IMR-90 (cell line): ENCODE results near the gene DACH1. TPM values are rescaled to one million over a fixed set of nuclear protein-coding genes. Genes with fewer than 3 reads are reported as not detected.

Experiments
- ATAC-seq: fragments of 200-7000 bp; cut with Tn5 transposase; 2 replicates; pipeline ENCODE4 v1.9.1; 2020; ENCODE audit warnings: low read depth, mild to moderate bottlenecking, moderate library complexity
- BruUV-seq: library from RNA; stranded (reverse); fragments of 400-500 nt; replicated peaks from 2 replicates; lab custom pipeline; 2021; lab: Mats Ljungman, UMichigan
- CTCF ChIA-PET: fragments of 300-600 bp; formaldehyde crosslinking; extraction: SDS; loops from one replicate; lab custom pipeline; 2021; ENCODE audit warnings: antibody characterized with exemption; lab: Yijun Ruan, JAX
- POLR2A ChIA-PET: fragments of 300-600 bp; sonication (Branson Sonifier 250); formaldehyde crosslinking; loops from one replicate; lab custom pipeline; 2022; ENCODE audit warnings: antibody characterized with exemption; ENCODE audit not compliant: unreplicated experiment; lab: Charles Lee
- DNase-seq: peaks from one replicate; pipeline ENCODE4 v3.0.0; 2013
- H2AFZ ChIP-seq: replicated peaks from 2 replicates; pipeline ENCODE3; 2013; ENCODE audit warnings: low read length, mild to moderate bottlenecking; ENCODE audit not compliant: poor library complexity
- H2AK5ac ChIP-seq: 2 replicates; pipeline ENCODE4 v1.6.1; 2013; ENCODE audit warnings: low read depth, low read length, inconsistent platforms
- H2AK9ac ChIP-seq: replicated peaks from 2 replicates; pipeline ENCODE3; 2013; ENCODE audit warnings: mild to moderate bottlenecking, low read depth, low read length, moderate library complexity; ENCODE audit not compliant: poor library complexity
- H2BK120ac ChIP-seq: 2 replicates; pipeline ENCODE4 v1.6.1; 2013; ENCODE audit warnings: low read depth, low read length, inconsistent platforms
- H2BK15ac ChIP-seq: 3 replicates; pipeline ENCODE4 v1.6.1; 2013; ENCODE audit warnings: low read depth, low read length, inconsistent platforms
- H2BK20ac ChIP-seq: 2 replicates; pipeline ENCODE4 v1.6.1; 2013; ENCODE audit warnings: low read depth, mild to moderate bottlenecking, inconsistent platforms, low read length, moderate library complexity
- H2BK5ac ChIP-seq: 2 replicates; pipeline ENCODE4 v1.6.1; 2013; ENCODE audit warnings: mild to moderate bottlenecking, low read depth, low read length, inconsistent platforms; ENCODE audit not compliant: poor library complexity, severe bottlenecking
- H3K14ac ChIP-seq: replicated peaks from 2 replicates; pipeline ENCODE4 v1.6.1; 2013; ENCODE audit warnings: low read depth, low read length, inconsistent platforms
- H3K18ac ChIP-seq: 2 replicates; pipeline ENCODE4 v1.6.1; 2013; ENCODE audit warnings: low read depth, low read length, control low read depth
- H3K23ac ChIP-seq: 2 replicates; pipeline ENCODE4 v1.6.1; 2013; ENCODE audit warnings: low read depth, low read length, inconsistent platforms
- H3K27ac ChIP-seq: 2 replicates; pipeline ENCODE4 v1.5.1; 2013; ENCODE audit warnings: mild to moderate bottlenecking, control low read depth, low read length; ENCODE audit not compliant: insufficient read depth
- H3K27me3 ChIP-seq: 2 replicates; pipeline ENCODE4 v1.6.1; 2013; ENCODE audit warnings: low read length; ENCODE audit not compliant: control insufficient read depth, insufficient read depth
- H3K36me3 ChIP-seq: 2 replicates; pipeline ENCODE4 v1.6.1; 2013; ENCODE audit warnings: low read length, mixed read lengths; ENCODE audit not compliant: control insufficient read depth, insufficient read depth
- H3K4ac ChIP-seq: 2 replicates; pipeline ENCODE4 v1.6.1; 2013; ENCODE audit warnings: low read depth, low read length, inconsistent platforms
- H3K4me1 ChIP-seq: 2 replicates; pipeline ENCODE4 v1.6.1; 2013; ENCODE audit warnings: low read length, mixed read lengths; ENCODE audit not compliant: control insufficient read depth, insufficient read depth
- H3K4me2 ChIP-seq: 2 replicates; pipeline ENCODE4 v1.6.1; 2013; ENCODE audit warnings: low read depth, mild to moderate bottlenecking, control low read depth, low read length, moderate library complexity
- H3K4me3 ChIP-seq: 2 replicates; pipeline ENCODE4 v1.5.1; 2013; ENCODE audit warnings: low read depth, mild to moderate bottlenecking, control low read depth, low read length, moderate library complexity; ENCODE audit not compliant: insufficient read depth
- H3K56ac ChIP-seq: 2 replicates; pipeline ENCODE4 v1.6.1; 2013; ENCODE audit warnings: low read length, inconsistent platforms; ENCODE audit not compliant: insufficient read depth; ENCODE audit errors: extremely low read depth
- H3K79me1 ChIP-seq, 2 experiments: 2 replicates each; pipeline ENCODE4 v1.6.1; 2013; ENCODE audit warnings: low read length in 2 of 2, inconsistent platforms in 1 of 2, low read depth in 1 of 2
- H3K9ac ChIP-seq: 2 replicates; pipeline ENCODE4 v1.6.1; 2013; ENCODE audit warnings: low read depth, low read length, control low read depth
- H3K9me1 ChIP-seq: 2 replicates; pipeline ENCODE4 v1.6.1; 2013; ENCODE audit warnings: low read length, inconsistent platforms; ENCODE audit not compliant: insufficient read depth
- H3K9me3 ChIP-seq: 2 replicates; pipeline ENCODE4 v1.6.1; 2013; ENCODE audit warnings: low read length; ENCODE audit not compliant: control insufficient read depth, insufficient read depth
- H4K20me1 ChIP-seq: 2 replicates; pipeline ENCODE4 v1.6.1; 2013; ENCODE audit warnings: low read length, inconsistent platforms; ENCODE audit not compliant: insufficient read depth
- H4K5ac ChIP-seq: 2 replicates; pipeline ENCODE4 v1.6.1; 2013; ENCODE audit warnings: mild to moderate bottlenecking, low read depth, low read length, control low read depth
- H4K8ac ChIP-seq, 2 experiments: 2 replicates each; pipeline ENCODE4 v1.6.1; 2013; ENCODE audit warnings: low read depth in 2 of 2, low read length in 2 of 2, control low read depth in 1 of 2, inconsistent platforms in 1 of 2
- H4K91ac ChIP-seq: 2 replicates; pipeline ENCODE4 v1.6.1; 2013; ENCODE audit warnings: low read depth, low read length, inconsistent platforms; ENCODE audit not compliant: insufficient read depth
- CEBPB ChIP-seq: IDR thresholded peaks from 2 replicates; pipeline ENCODE4 v1.6.1; 2012; ENCODE audit warnings: low read depth, low read length, improper control_type of control experiment
- CHD1 ChIP-seq: IDR thresholded peaks from 2 replicates; pipeline ENCODE4 v1.6.1; 2012; ENCODE audit warnings: low read depth, low read length, improper control_type of control experiment
- CTCF ChIP-seq: conservative IDR thresholded peaks from 2 replicates; pipeline ENCODE4 v1.5.1; 2012; ENCODE audit warnings: mild to moderate bottlenecking, low read depth, low read length, improper control_type of control experiment
- ELK1 ChIP-seq: fragments of 150-350 bp; IDR thresholded peaks from 2 replicates; pipeline ENCODE4 v1.6.1; 2016; ENCODE audit warnings: low read depth, mild to moderate bottlenecking, low read length, moderate library complexity, borderline replicate concordance
- FOS ChIP-seq: fragments of 150-350 bp; IDR thresholded peaks from 2 replicates; pipeline ENCODE4 v1.6.1; 2016; ENCODE audit warnings: low read depth, low read length
- MAFK ChIP-seq: IDR thresholded peaks from 2 replicates; pipeline ENCODE4 v1.6.1; 2012; ENCODE audit warnings: low read depth, low read length, improper control_type of control experiment
- POLR2A ChIP-seq: IDR thresholded peaks from 2 replicates; pipeline ENCODE4 v1.6.1; 2012; ENCODE audit warnings: mild to moderate bottlenecking, low read depth, low read length
- RAD21 ChIP-seq: IDR thresholded peaks from 2 replicates; pipeline ENCODE4 v1.6.1; 2012; ENCODE audit warnings: low read length, improper control_type of control experiment
- RCOR1 ChIP-seq: IDR thresholded peaks from 2 replicates; pipeline ENCODE4 v1.6.1; 2012; ENCODE audit warnings: mild to moderate bottlenecking, low read length, improper control_type of control experiment; ENCODE audit not compliant: insufficient replicate concordance
- RFX5 ChIP-seq: IDR thresholded peaks from 2 replicates; pipeline ENCODE4 v1.8.0; 2012; ENCODE audit warnings: low read depth, mild to moderate bottlenecking, low read length, moderate library complexity
- SMC3 ChIP-seq: fragments of 150-350 bp; IDR thresholded peaks from 2 replicates; pipeline ENCODE4 v1.6.1; 2016; ENCODE audit warnings: low read depth, mild to moderate bottlenecking, antibody characterized with exemption, low read length, moderate library complexity
- USF2 ChIP-seq: fragments of 150-350 bp; IDR thresholded peaks from 2 replicates; pipeline ENCODE4 v1.6.1; 2017; ENCODE audit warnings: mild to moderate bottlenecking, antibody characterized with exemption, low read length, low read depth
- dilution Hi-C: fragments of 300-500 bp; cut with HindIII; formaldehyde crosslinking; loops from one replicate; pipeline ENCODE4 v1.14.3; 2018; ENCODE audit warnings: low sequenced_read_pairs; ENCODE audit not compliant: unreplicated experiment
- in situ Hi-C: fragments of 300-500 bp; cut with MboI; formaldehyde crosslinking; loops from 3 replicates; pipeline ENCODE4 v1.14.3; 2019; ENCODE audit warnings: low sequenced_read_pairs, inconsistent platforms, mixed read lengths
- intact Hi-C: fragments of 100-400 bp; cut with micrococcal nuclease; formaldehyde crosslinking; loops from 2 replicates; pipeline ENCODE4 v1.10.0; 2022
- polyA plus RNA-seq, 3 experiments: library from polyadenylated mRNA; depleted of rRNA; stranded (reverse); fragments of >200 nt; gene quantifications; 2 replicates each; pipeline ENCODE4 v1.2.3, GENCODE V29; 2012; ENCODE audit warnings: low replicate concordance in 1 of 3
- total RNA-seq: library from RNA; depleted of rRNA; stranded (reverse); fragments of >200 nt; gene quantifications from 2 replicates; pipeline ENCODE4 v1.2.3, GENCODE V29; 2012

The DACH1 gene
- total and polyA plus RNA-seq, 2 of the 4 experiments (the other 2 are of a cell fraction): not detected

GRCh38 chr13:71770710-71771109, 96.3 kb downstream of the DACH1 start:
- H3K4me1 ChIP-seq: no peaks in the 10 kb centered on the region
- no peak overlapping the region for H3K18ac ChIP-seq
- dilution Hi-C loops: no loop called here
- ATAC-seq (no peak), DNase-seq (no peak)
- no peak overlapping the region for H3K23ac ChIP-seq
- in situ Hi-C loops: no loop called here
- no peak overlapping the region for H3K14ac ChIP-seq
- no peak overlapping the region for H2BK120ac ChIP-seq
- intact Hi-C loops: no loop called here
- no peak overlapping the region for H3K4me3 ChIP-seq
- no peaks in the 10 kb centered on the region for H3K36me3 ChIP-seq
- no peak overlapping the region for H4K8ac ChIP-seq
- H3K4ac ChIP-seq: no peak overlapping the region
- H2AK9ac ChIP-seq: no peak overlapping the region
- H3K27me3 ChIP-seq: no peaks in the 10 kb centered on the region
- H3K9ac ChIP-seq: no peak overlapping the region
- H3K79me1 ChIP-seq: no peaks in the 10 kb centered on the region
- ChIA-PET CTCF (no interaction called here), POLR2A (no interaction called here)
- no TSS peak for BruUV-seq
- H3K27ac ChIP-seq: no peak overlapping the region
- no peak for TF ChIP-seq RFX5
- TF ChIP-seq POLR2A: no peak
- no peak for TF ChIP-seq USF2
- TF ChIP-seq ELK1: no peak
- no peak for TF ChIP-seq FOS
- no peak for TF ChIP-seq RAD21
- no peak for TF ChIP-seq SMC3
- no peak for TF ChIP-seq RCOR1
- TF ChIP-seq CTCF: no peak
- no peak for TF ChIP-seq CHD1
- no peak for TF ChIP-seq MAFK
- TF ChIP-seq CEBPB: no peak
- no peak overlapping the region for H4K91ac ChIP-seq
- no peak overlapping the region for H2BK20ac ChIP-seq
- no peak overlapping the region for H2AK5ac ChIP-seq
- no peak overlapping the region for H4K5ac ChIP-seq
- H3K9me1 ChIP-seq: no peaks in the 10 kb centered on the region
- no peak overlapping the region for H2AFZ ChIP-seq
- no peak overlapping the region for H2BK5ac ChIP-seq
- H3K9me3 ChIP-seq: no peaks in the 10 kb centered on the region
- no peak overlapping the region for H3K4me2 ChIP-seq
- H4K20me1 ChIP-seq: no peaks in the 10 kb centered on the region
- no peak overlapping the region for H2BK15ac ChIP-seq
- H3K56ac ChIP-seq: no peak overlapping the region
